HG03469 (cell line): ENCODE measurements around the gene SBF2.
"Not testable (repeated sequence)": the region's sequence is repeated elsewhere in the genome, so short reads cannot be mapped to it uniquely, and the experiment has no call there.

ENCODE experiments used
- ATAC-seq: cut with Tn5 transposase; IDR thresholded peaks from one replicate; pipeline ENCODE4 v1.9.1; 2021; ENCODE audit warnings: mild to moderate bottlenecking, moderate library complexity, moderate number of reproducible peaks; ENCODE audit not compliant: unreplicated experiment

SBF2 gene

DNA sequence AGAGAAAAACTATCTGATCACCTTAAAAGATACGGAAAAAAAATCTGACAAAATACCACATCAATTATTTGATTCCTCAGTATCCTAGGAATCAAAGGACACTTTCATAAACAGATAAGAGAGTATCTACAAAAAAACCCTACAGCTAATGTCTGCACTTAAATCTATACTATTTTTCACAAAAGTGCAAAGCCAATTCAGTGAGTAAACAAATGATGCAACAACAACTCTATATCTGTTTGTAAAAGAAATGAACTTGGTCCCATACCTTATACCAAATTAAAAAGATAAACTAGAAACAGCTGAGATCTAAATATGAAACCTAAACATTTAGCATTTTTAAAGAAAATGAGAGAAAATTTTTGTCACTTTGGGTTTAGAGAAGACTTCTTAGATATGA lies 366.3 kb downstream of the SBF2 start:
- no peak for ATAC-seq

DNA sequence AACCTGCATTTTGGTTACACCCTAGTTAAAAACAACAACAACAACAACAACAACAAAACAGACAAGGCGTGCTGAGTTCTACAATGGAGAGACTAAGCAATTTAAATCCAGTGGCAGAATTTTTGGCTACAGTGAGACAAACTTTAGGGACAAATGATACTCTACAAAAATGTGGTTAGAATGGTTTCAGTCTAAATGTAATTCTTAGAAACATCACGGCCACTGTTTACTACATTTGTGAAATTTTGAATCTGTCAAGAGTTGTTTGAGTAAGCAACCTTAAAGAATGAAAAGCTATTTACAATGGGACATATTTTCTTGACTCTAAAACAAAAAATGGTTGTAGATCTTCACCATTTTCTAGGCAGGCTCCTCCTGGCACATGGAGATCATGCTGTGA lies 370.7 kb downstream of the SBF2 start:
- no peak for ATAC-seq

- ATAC-seq = no peak
Measured at GRCh38 chr11:9922806-9923205, 371.2 kb downstream of the SBF2 start.

- ATAC-seq = no peak
Measured at GRCh38 chr11:9916480-9916879, 377.5 kb downstream of the SBF2 start.

DNA sequence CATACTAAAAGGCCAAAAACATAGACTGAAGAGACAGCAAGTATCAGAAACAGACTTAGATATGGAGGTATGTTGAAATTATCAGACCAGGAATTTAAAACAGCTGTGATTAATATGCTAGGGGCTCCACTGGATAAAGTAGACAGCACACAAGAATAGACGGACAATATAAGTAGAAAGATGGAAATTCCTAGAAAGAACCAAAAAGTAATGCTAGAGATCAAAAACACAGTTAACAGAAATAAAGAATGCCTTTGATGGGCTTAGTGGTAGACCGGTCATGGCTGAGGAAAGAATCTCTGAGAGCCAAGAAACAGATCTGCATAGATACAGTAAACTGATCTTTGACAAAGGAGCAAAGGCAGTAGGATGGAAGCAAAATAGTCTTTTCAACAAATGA lies 380.0 kb downstream of the SBF2 start:
- no peak for ATAC-seq

- no peak for ATAC-seq
Measured at GRCh38 chr11:9905960-9906791, 387.8 kb downstream of the SBF2 start.

- no peak for ATAC-seq
Measured at GRCh38 chr11:9905501-9905951, 388.5 kb downstream of the SBF2 start.

- ATAC-seq = no peak
Measured at GRCh38 chr11:9903579-9903978, 390.4 kb downstream of the SBF2 start.

GRCh38 chr11:9901943-9902342 lies 392.1 kb downstream of the SBF2 start:
- no peak for ATAC-seq

DNA sequence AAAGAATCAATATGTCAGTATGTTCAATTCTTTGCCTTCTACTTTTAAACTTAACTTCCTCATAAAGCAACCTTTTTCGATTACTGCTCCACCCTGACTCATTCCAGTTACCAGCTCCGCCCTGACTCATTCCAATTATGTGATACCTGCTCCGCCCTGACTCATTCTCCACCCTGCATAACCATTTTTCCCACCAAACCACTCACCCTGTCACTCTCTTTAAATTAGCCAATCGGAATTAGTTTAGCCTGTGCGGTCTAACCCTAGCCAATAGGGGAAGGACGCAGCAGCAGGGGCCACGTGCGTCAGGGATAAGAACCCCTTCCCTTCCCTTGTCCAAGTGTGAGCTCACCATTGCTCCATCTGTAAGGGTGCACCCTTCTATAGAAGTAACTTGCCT lies 393.8 kb downstream of the SBF2 start:
- ATAC-seq = not testable (repeated sequence)

DNA sequence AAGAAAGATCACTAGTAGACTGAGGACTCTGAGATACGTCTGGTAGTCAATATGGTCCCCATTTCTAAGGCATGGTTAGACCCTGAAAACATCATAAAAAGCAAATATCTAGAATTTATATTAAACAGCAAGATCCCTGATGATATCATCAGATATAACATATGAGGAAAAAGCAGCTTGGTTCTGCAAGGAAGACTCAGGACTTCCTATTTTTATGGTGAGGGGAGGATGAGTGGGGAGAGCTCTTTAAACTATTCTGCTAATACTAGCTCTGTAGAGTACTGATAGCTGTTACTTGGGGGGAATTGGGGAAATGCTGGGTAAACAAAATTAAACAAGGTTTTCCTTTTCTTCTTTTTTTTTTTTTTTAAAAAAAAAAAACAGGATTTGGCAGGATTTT lies 394.3 kb downstream of the SBF2 start:
- no peak for ATAC-seq

GRCh38 chr11:9896902-9897301 lies 397.1 kb downstream of the SBF2 start:
- ATAC-seq = no peak

DNA sequence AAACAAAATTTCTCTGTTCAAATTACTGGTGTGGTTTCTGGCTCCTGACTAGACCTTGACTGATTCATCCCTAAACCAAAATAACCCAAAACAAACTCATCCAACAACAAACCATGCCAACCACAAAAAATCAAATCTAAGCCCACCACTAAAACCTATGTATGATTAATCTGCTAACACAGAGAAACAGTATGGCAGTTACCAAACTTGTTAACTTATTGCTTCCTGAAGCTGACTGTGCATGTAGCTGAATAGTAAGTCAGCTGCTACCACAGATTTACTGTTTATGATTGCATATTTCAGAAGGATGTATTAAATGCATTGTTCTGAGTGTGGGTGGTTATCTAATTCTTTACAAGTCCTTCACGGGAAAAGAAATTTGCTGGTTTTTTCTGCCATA lies 399.0 kb downstream of the SBF2 start:
- ATAC-seq = no peak

GRCh38 chr11:9893474-9893873 lies 400.5 kb downstream of the SBF2 start:
- ATAC-seq = no peak

DNA sequence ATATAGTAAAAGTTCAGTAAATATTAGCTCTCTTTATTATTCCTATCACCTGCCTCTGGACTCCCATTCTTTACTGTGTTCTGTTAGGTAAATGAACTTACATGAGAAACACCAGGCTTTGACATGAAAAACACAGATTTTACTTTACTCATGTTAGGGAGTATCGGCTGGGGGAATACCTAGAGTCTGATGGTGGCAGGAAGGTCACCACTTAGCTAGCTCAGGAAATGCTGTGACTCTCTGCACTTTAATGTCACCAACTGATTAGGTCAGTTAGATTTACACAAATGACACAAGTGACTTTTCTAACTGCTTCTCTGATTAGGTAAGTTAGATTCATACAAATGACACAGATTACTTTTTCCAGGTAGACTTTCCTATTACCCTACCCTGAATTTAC lies 405.1 kb downstream of the SBF2 start:
- ATAC-seq = no peak

DNA sequence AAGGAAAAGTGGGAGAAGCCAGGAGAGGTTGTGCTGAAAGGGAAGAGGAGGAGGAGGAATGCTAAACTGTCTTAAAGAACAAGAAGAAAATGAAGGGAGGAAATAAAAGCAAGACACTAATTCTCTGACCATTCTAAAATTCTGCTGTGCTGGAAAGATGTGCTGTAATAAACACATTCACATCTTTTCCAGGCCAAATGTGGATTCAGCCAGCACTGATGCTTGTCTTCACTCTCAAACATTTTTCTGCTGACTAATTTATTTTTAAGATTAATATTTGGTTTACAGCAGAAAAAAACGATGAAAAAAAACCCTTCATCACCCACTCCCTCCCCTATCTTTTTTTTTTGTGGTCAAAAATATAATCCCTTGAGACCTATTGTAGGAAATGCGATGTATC lies 406.5 kb downstream of the SBF2 start:
- ATAC-seq = no peak

- ATAC-seq = no peak
Measured at GRCh38 chr11:9886595-9886994, 407.4 kb downstream of the SBF2 start.

GRCh38 chr11:9884601-9885000 lies 409.4 kb downstream of the SBF2 start:
- ATAC-seq = no peak

GRCh38 chr11:9880657-9881056 lies 413.4 kb downstream of the SBF2 start:
- ATAC-seq = no peak

- ATAC-seq = no peak
Measured at GRCh38 chr11:9878936-9879335, 415.1 kb downstream of the SBF2 start.

DNA sequence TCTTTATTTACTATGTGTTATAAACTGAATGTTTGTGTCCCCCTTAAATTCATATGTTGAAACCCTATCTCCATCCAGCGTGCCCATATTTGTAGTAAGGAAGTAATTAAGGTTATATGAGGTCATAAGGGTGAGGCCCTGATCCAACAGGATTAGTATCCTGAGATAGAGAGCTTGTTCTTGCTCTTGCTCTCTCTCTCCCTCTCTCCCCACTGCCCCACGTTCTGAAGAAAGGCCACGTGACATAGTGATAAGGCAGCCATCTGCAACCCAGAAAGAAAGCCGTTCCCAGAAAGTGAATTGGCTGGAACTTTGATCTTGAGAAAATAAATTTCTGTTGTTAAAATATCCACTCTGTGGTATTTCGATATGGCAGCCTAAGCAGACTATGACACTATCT lies 417.7 kb downstream of the SBF2 start:
- no peak for ATAC-seq

GRCh38 chr11:9875862-9876261 lies 418.2 kb downstream of the SBF2 start:
- no peak for ATAC-seq

- ATAC-seq = no peak
Measured at GRCh38 chr11:9875399-9875798, 418.6 kb downstream of the SBF2 start.
